Measurements from ENCODE around the gene CYTH1. TPM values are rescaled to one million over a fixed set of nuclear protein-coding genes. Genes with fewer than 3 reads are reported as not detected.

Gene CYTH1
- total RNA-seq, 1 experiment from 2014 or later = 34.3 TPM

DNA sequence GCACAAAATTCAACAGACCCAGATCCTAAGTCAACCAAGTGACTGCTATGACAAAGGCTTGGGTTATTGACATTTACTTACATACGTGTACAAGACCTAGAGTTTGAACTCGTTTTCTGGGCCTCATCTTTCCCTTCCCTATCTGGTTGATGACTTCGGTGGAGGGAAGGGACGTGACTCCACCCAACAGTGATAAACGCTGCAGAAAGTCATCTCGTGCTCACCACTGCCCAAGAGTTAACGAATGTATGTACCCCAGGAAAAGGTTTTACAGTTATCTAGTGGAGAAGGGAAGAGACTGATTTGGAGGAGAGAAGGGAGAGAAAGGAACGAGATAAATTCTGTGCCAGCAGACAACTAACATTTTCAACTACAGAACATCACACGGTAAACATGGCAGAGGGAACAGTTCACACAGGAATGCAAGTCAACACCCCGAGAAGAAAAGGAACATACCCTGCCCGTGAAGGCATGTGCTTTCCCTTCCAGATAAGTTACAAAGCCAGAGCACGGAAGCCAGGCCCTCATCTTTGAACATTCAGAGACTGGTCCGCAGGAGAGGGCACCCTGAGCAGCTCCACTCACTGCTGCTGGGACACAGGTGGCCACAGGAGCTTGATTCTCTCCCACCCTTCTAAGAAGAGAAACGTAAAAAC lies 13.9 kb upstream of the CYTH1 start:
- Histone ChIP-seq H3K4me2 (ENCODE audit: low read length) (no peak overlapping the region), H4K20me1 (ENCODE audit: insufficient read depth) (peaks cover 16% of the 10 kb centered on the region; the same call in 1 of the 2 replicates), H3K9me2 (ENCODE audit: insufficient read depth) (no peaks in the 10 kb centered on the region), H3K9ac (ENCODE audit: low read length) (no peak overlapping the region), H3K4me3 (replicated peaks in 1 of 2; ENCODE audit: low read depth in 1 of 2, low read length in 2 of 2) (no peak overlapping the region), H3K9me3 (ENCODE audit: control insufficient read depth in 1 of 2, insufficient read depth in 1 of 2, low read depth in 1 of 2, low read length in 2 of 2) (no peaks in the 10 kb centered on the region), H3K4me1 (ENCODE audit: control insufficient read depth in 1 of 2, insufficient read depth in 2 of 2, low read length in 2 of 2) (0 out of 4 replicates have a peak, but pooled peaks cover 0 to 3% of the 10 kb centered on the region in 2 experiments), H3K27ac (ENCODE audit: low read depth, low read length) (no peak overlapping the region), H3K79me2 (ENCODE audit: insufficient read depth, low read length) (peaks cover 23% of the 10 kb centered on the region; the same call in 1 of the 2 replicates), H2AFZ (ENCODE audit: low read depth, low read length, poor library complexity, severe bottlenecking) (no peak overlapping the region), H3K36me3 (ENCODE audit: control insufficient read depth in 1 of 2, insufficient read depth in 2 of 2, low read length in 2 of 2) (peaks cover 43 to 64% of the 10 kb centered on the region in 2 experiments), H3K27me3 (ENCODE audit: insufficient read depth, low read length) (no peaks in the 10 kb centered on the region)
- no peak for TF ChIP-seq POLR2A (IDR thresholded peaks at IDR 0.05; ENCODE audit: borderline replicate concordance, extremely low read depth, insufficient read depth, insufficient read length)
- no peak for TF ChIP-seq FOSL1 (IDR thresholded peaks at IDR 0.05; ENCODE audit: low read depth)
- TF ChIP-seq POLR2AphosphoS5 (IDR thresholded peaks at IDR 0.05; ENCODE audit: low read depth, low read length) = no peak
- TF ChIP-seq ZNF274 (IDR thresholded peaks at IDR 0.05; ENCODE audit: low read depth, low read length) = no peak
- no peak for TF ChIP-seq CEBPB (IDR thresholded peaks at IDR 0.05; ENCODE audit: low read depth)
- TF ChIP-seq JUND (IDR thresholded peaks at IDR 0.05) = no peak
- TF ChIP-seq ELF1 (IDR thresholded peaks at IDR 0.05; ENCODE audit: borderline replicate concordance, low read depth) = no peak
- TF ChIP-seq, protein P1, sequence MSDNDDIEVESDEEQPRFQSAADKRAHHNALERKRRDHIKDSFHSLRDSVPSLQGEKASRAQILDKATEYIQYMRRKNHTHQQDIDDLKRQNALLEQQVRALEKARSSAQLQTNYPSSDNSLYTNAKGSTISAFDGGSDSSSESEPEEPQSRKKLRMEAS (IDR thresholded peaks at IDR 0.05) = no peak
- no peak for TF ChIP-seq SP1 (IDR thresholded peaks at IDR 0.05; ENCODE audit: low read depth)
- no peak for TF ChIP-seq ZFX (IDR thresholded peaks at IDR 0.05)
- TF ChIP-seq EZH2 (IDR thresholded peaks at IDR 0.05) = no peak
- TF ChIP-seq, protein P2, sequence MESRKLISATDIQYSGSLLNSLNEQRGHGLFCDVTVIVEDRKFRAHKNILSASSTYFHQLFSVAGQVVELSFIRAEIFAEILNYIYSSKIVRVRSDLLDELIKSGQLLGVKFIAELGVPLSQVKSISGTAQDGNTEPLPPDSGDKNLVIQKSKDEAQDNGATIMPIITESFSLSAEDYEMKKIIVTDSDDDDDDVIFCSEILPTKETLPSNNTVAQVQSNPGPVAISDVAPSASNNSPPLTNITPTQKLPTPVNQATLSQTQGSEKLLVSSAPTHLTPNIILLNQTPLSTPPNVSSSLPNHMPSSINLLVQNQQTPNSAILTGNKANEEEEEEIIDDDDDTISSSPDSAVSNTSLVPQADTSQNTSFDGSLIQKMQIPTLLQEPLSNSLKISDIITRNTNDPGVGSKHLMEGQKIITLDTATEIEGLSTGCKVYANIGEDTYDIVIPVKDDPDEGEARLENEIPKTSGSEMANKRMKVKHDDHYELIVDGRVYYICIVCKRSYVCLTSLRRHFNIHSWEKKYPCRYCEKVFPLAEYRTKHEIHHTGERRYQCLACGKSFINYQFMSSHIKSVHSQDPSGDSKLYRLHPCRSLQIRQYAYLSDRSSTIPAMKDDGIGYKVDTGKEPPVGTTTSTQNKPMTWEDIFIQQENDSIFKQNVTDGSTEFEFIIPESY (IDR thresholded peaks at IDR 0.05; ENCODE audit: extremely low read depth, insufficient replicate concordance, low read length) = no peak
- TF ChIP-seq EGR1 (IDR thresholded peaks at IDR 0.05; ENCODE audit: low read depth) = no peak
- TF ChIP-seq SRF (IDR thresholded peaks at IDR 0.05; ENCODE audit: low read depth) = no peak
- TF ChIP-seq, protein P3, sequence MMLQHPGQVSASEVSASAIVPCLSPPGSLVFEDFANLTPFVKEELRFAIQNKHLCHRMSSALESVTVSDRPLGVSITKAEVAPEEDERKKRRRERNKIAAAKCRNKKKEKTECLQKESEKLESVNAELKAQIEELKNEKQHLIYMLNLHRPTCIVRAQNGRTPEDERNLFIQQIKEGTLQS (IDR thresholded peaks at IDR 0.05) = no peak
- TF ChIP-seq, protein P4, sequence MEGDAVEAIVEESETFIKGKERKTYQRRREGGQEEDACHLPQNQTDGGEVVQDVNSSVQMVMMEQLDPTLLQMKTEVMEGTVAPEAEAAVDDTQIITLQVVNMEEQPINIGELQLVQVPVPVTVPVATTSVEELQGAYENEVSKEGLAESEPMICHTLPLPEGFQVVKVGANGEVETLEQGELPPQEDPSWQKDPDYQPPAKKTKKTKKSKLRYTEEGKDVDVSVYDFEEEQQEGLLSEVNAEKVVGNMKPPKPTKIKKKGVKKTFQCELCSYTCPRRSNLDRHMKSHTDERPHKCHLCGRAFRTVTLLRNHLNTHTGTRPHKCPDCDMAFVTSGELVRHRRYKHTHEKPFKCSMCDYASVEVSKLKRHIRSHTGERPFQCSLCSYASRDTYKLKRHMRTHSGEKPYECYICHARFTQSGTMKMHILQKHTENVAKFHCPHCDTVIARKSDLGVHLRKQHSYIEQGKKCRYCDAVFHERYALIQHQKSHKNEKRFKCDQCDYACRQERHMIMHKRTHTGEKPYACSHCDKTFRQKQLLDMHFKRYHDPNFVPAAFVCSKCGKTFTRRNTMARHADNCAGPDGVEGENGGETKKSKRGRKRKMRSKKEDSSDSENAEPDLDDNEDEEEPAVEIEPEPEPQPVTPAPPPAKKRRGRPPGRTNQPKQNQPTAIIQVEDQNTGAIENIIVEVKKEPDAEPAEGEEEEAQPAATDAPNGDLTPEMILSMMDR (IDR thresholded peaks at IDR 0.05 in 2 of 3, conservative IDR thresholded peaks at IDR 0.05 in 1 of 3; ENCODE audit: borderline replicate concordance in 1 of 3, insufficient read depth in 1 of 3, low read depth in 2 of 3, low read length in 2 of 3) = no peak
- TF ChIP-seq, protein P5, sequence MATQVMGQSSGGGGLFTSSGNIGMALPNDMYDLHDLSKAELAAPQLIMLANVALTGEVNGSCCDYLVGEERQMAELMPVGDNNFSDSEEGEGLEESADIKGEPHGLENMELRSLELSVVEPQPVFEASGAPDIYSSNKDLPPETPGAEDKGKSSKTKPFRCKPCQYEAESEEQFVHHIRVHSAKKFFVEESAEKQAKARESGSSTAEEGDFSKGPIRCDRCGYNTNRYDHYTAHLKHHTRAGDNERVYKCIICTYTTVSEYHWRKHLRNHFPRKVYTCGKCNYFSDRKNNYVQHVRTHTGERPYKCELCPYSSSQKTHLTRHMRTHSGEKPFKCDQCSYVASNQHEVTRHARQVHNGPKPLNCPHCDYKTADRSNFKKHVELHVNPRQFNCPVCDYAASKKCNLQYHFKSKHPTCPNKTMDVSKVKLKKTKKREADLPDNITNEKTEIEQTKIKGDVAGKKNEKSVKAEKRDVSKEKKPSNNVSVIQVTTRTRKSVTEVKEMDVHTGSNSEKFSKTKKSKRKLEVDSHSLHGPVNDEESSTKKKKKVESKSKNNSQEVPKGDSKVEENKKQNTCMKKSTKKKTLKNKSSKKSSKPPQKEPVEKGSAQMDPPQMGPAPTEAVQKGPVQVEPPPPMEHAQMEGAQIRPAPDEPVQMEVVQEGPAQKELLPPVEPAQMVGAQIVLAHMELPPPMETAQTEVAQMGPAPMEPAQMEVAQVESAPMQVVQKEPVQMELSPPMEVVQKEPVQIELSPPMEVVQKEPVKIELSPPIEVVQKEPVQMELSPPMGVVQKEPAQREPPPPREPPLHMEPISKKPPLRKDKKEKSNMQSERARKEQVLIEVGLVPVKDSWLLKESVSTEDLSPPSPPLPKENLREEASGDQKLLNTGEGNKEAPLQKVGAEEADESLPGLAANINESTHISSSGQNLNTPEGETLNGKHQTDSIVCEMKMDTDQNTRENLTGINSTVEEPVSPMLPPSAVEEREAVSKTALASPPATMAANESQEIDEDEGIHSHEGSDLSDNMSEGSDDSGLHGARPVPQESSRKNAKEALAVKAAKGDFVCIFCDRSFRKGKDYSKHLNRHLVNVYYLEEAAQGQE (IDR thresholded peaks at IDR 0.05; ENCODE audit: low read depth) = no peak
- TF ChIP-seq SIN3A (IDR thresholded peaks at IDR 0.05; ENCODE audit: low read depth) = no peak
- no peak for TF ChIP-seq YY1 (IDR thresholded peaks at IDR 0.05; ENCODE audit: extremely low read depth, insufficient replicate concordance, low read depth, low read length)
- no peak for TF ChIP-seq TCF7L2 (IDR thresholded peaks at IDR 0.05; ENCODE audit: borderline replicate concordance, extremely low read depth, insufficient read depth, insufficient read length)
- DNase-seq (ENCODE audit: low read depth, low spot score) (no peak), ATAC-seq (no peak)
- ChIA-PET POLR2A (no interaction called here), RAD21 (ENCODE audit: low non-redundant PET in 1 of 2, low total read pairs in 2 of 2, uncharacterized antibody in 2 of 2, unreplicated experiment in 2 of 2) (no interaction called here), CTCF (interaction anchor here (1.3 kb wide), 1 partner anchor 10 kb away, joined by 3 read pairs; no protein-coding TSS in a partner anchor)
- intact Hi-C loops (cut with micrococcal nuclease) = loop anchor here (5.0 kb wide), 1 partner anchor 349 kb away; no protein-coding TSS in a partner anchor
- BruUV-seq (replicated peaks) = TSS peak; percentile 29

Data from HCT116 (cell line).